ENCODE measurements around the gene FFAR3. TPM values are rescaled to one million over a fixed set of nuclear protein-coding genes. Genes with fewer than 3 reads are reported as not detected.
A peak's percentile ranks its signal among the peaks of the same experiment; 100 is the strongest.

Gene FFAR3
- total and polyA plus RNA-seq, 9 of the 15 experiments (the other 6 are each of a cell fraction or from before 2014, with no cell fraction given): not detected

- TF ChIP-seq RREB1 (CRISPR knock-in tag; IDR thresholded peaks at IDR 0.05) (no peak), POLR2B (IDR thresholded peaks at IDR 0.05; ENCODE audit: low read depth, partially characterized antibody) (no peak), DMBX1 (CRISPR knock-in tag; IDR thresholded peaks at IDR 0.05; ENCODE audit: borderline replicate concordance) (0 out of 2 replicates have a peak, but pooled peaks have one; percentile 54), PHB2 (IDR thresholded peaks at IDR 0.05; ENCODE audit: low read depth) (no peak), RFX1 (IDR thresholded peaks at IDR 0.05) (no peak), AFF1 (IDR thresholded peaks at IDR 0.05; ENCODE audit: low read depth in 1 of 2, partially characterized antibody in 2 of 2) (no peak), RBBP5 (IDR thresholded peaks at IDR 0.05; ENCODE audit: borderline replicate concordance, insufficient read depth, low read length, poor library complexity, severe bottlenecking) (peak; percentile 56), KDM1A (IDR thresholded peaks at IDR 0.05) (peak; percentile 76 to 83; a peak in 2 of 4 replicates), HMG20B (CRISPR knock-in tag; IDR thresholded peaks at IDR 0.05) (no peak), CTCF (IDR thresholded peaks at IDR 0.05 in 2 of 3, conservative IDR thresholded peaks at IDR 0.05 in 1 of 3; ENCODE audit: insufficient read depth in 2 of 3, low read depth in 1 of 3, low read length in 3 of 3) (no peak), ZNF449 (CRISPR knock-in tag; IDR thresholded peaks at IDR 0.05) (peak; percentile 58; the same call in 1 of the 2 replicates)
These were observed 31.1 kb downstream of the FFAR3 start (continued) for GRCh38 chr19:35389192-35389861.
